SK-N-SH (cell line): Measurements from ENCODE around the gene MNX1. TPM values are rescaled to one million over a fixed set of nuclear protein-coding genes. Genes with fewer than 3 reads are reported as not detected.

Source experiments
- CTCF ChIA-PET: fragments of 300-600, 350-600 bp; formaldehyde crosslinking; extraction: SDS; loops from one replicate; lab custom pipeline; 2021; lab: Yijun Ruan, JAX
- POLR2A ChIA-PET: fragments of 350-600 bp; sonication (Branson Sonifier 250); formaldehyde crosslinking; extraction: SDS; loops from one replicate; lab custom pipeline; 2020; ENCODE audit warnings: antibody characterized with exemption, inconsistent platforms; lab: Yijun Ruan, JAX
- DNase-seq: peaks from one replicate; pipeline ENCODE4 v3.0.0; 2012
- H2AFZ ChIP-seq: fragments of 200-600 bp; sonication (generic); 2 replicates; pipeline ENCODE4 v1.8.1; 2016; ENCODE audit warnings: antibody characterized with exemption, mild to moderate bottlenecking, low read depth
- H3F3A ChIP-seq: fragments of 200-600 bp; sonication (generic); replicated peaks from 2 replicates; pipeline ENCODE3; 2016; ENCODE audit warnings: antibody characterized with exemption, mild to moderate bottlenecking; ENCODE audit not compliant: insufficient read depth
- H3K27ac ChIP-seq, 2 experiments: fragments of 200-500 bp in 1 of 2; fragments of 200-600 bp in 1 of 2; sonication (Bioruptor generic) in 1 of 2; sonication (generic), shearing (Covaris generic) in 1 of 2; 2 replicates each; pipeline versions ENCODE4 v1.5.1 to v1.6.1; 2014 to 2016; ENCODE audit warnings: low read depth in 2 of 2, inconsistent platforms in 1 of 2, low read length in 1 of 2, mild to moderate bottlenecking in 1 of 2, mixed read lengths in 1 of 2
- H3K27me3 ChIP-seq: fragments of 200-600 bp; sonication (generic), shearing (Covaris generic); 2 replicates; pipeline ENCODE4 v1.6.1; 2016; ENCODE audit warnings: mixed run types; ENCODE audit not compliant: insufficient read depth
- H3K36me3 ChIP-seq, 2 experiments: fragments of 200-500 bp in 1 of 2; fragments of 200-600 bp in 1 of 2; sonication (Bioruptor generic) in 1 of 2; sonication (generic) in 1 of 2; replicated peaks in 1 of 2; 2 replicates each; pipeline versions ENCODE3 to v1.5.1; 2014 to 2016; ENCODE audit warnings: low read length in 1 of 2, mild to moderate bottlenecking in 1 of 2; ENCODE audit not compliant: insufficient read depth in 2 of 2, control insufficient read depth in 1 of 2
- H3K4me1 ChIP-seq, 2 experiments: fragments of 200-500 bp in 1 of 2; fragments of 200-600 bp in 1 of 2; sonication (Bioruptor generic) in 1 of 2; sonication (generic), shearing (Covaris generic) in 1 of 2; 2 replicates each; pipeline versions ENCODE4 v1.5.1 to v1.6.1; 2014 to 2016; ENCODE audit warnings: low read depth in 1 of 2, low read length in 1 of 2, mixed run types in 1 of 2; ENCODE audit not compliant: insufficient read depth in 2 of 2, control insufficient read depth in 1 of 2
- H3K4me2 ChIP-seq: fragments of 200-600 bp; sonication (generic), shearing (Covaris generic); 2 replicates; pipeline ENCODE4 v1.6.1; 2017; ENCODE audit warnings: mixed run types
- H3K4me3 ChIP-seq, 2 experiments: fragments of 200-500 bp in 1 of 2; fragments of 200-600 bp in 1 of 2; sonication (Bioruptor generic) in 1 of 2; sonication (generic), shearing (Covaris generic) in 1 of 2; 2 replicates each; pipeline versions ENCODE4 v1.5.1 to v1.8.1; 2014 to 2016; ENCODE audit warnings: low read depth in 2 of 2, inconsistent platforms in 1 of 2, low read length in 1 of 2, mild to moderate bottlenecking in 1 of 2, mixed read lengths in 1 of 2, moderate library complexity in 1 of 2
- H3K79me2 ChIP-seq: fragments of 200-600 bp; sonication (generic); 2 replicates; pipeline ENCODE4 v1.8.1; 2017; ENCODE audit warnings: mild to moderate bottlenecking; ENCODE audit not compliant: insufficient read depth
- H3K9ac ChIP-seq: fragments of 200-600 bp; sonication (generic); 2 replicates; pipeline ENCODE4 v1.6.1; 2017; ENCODE audit warnings: mixed run types
- H3K9me2 ChIP-seq: fragments of 200-600 bp; sonication (generic); 2 replicates; pipeline ENCODE4 v1.6.1; 2017; ENCODE audit warnings: mixed run types
- H3K9me3 ChIP-seq: fragments of 200-600 bp; sonication (generic); 2 replicates; pipeline ENCODE4 v1.6.1; 2017; ENCODE audit warnings: mixed run types, mild to moderate bottlenecking, moderate library complexity
- H4K20me1 ChIP-seq: fragments of 200-600 bp; sonication (generic); 2 replicates; pipeline ENCODE4 v1.6.1; 2017; ENCODE audit warnings: mild to moderate bottlenecking, mixed run types; ENCODE audit not compliant: insufficient read depth
- CHD2 ChIP-seq: fragments of 150-350 bp; IDR thresholded peaks from 2 replicates; pipeline ENCODE4 v1.6.1; 2018; ENCODE audit warnings: low read length; ENCODE audit not compliant: partially characterized antibody
- EP300 ChIP-seq, 2 experiments: IDR thresholded peaks; 2 replicates each; pipeline versions ENCODE4 v1.4.0 to v1.6.1; 2012; ENCODE audit warnings: borderline replicate concordance in 1 of 2, low read depth in 1 of 2, low read length in 1 of 2
- EZH2phosphoT487 ChIP-seq: fragments of 200-600 bp; sonication (generic); IDR thresholded peaks from 2 replicates; pipeline ENCODE4 v1.6.1; 2017; ENCODE audit warnings: low read depth, mixed run types, mild to moderate bottlenecking, antibody characterized with exemption, moderate library complexity, borderline replicate concordance
- FOXJ3 ChIP-seq: sonication (generic); formaldehyde crosslinking; IDR thresholded peaks from 2 replicates; pipeline ENCODE4 v1.5.1; 2020; ENCODE audit warnings: mild to moderate bottlenecking, missing genetic modification reagents
- MEF2A ChIP-seq: IDR thresholded peaks from 2 replicates; pipeline ENCODE4 v1.4.0; 2012; ENCODE audit warnings: low read depth, borderline replicate concordance
- POLR2AphosphoS5 ChIP-seq: IDR thresholded peaks from 2 replicates; pipeline ENCODE4 v1.6.1; 2012; ENCODE audit warnings: low read depth, low read length
- SIN3A ChIP-seq: IDR thresholded peaks from 2 replicates; pipeline ENCODE4 v1.6.1; 2012; ENCODE audit warnings: low read depth, mild to moderate bottlenecking, low read length, moderate library complexity, borderline replicate concordance
- TAF1 ChIP-seq: IDR thresholded peaks from 2 replicates; pipeline ENCODE4 v1.6.1; 2012; ENCODE audit warnings: low read depth, mild to moderate bottlenecking, low read length, moderate library complexity, borderline replicate concordance
- YY1 ChIP-seq: IDR thresholded peaks from 2 replicates; pipeline ENCODE4 v1.4.0; 2012; ENCODE audit warnings: low read depth, mild to moderate bottlenecking
- WGBS: methylation state at CpG from one replicate; pipeline ENCODE4 v1.1.6; 2017; ENCODE audit warnings: low lambda C conversion rate; 5-methylcytosine and 5-hydroxymethylcytosine counted together
- polyA plus RNA-seq, 3 experiments: library from polyadenylated mRNA; depleted of rRNA; stranded (reverse); fragments of >200 nt; gene quantifications; 2 replicates each; pipeline ENCODE4 v1.2.3, GENCODE V29; 2012
- TF ChIP-seq, protein P1 (sequence below): fragments of 200-600 bp; sonication (generic); IDR thresholded peaks from 2 replicates; pipeline ENCODE4 v1.6.1; 2017; ENCODE audit warnings: antibody characterized with exemption, mild to moderate bottlenecking, moderate library complexity
- TF ChIP-seq, protein P2 (sequence below): IDR thresholded peaks from 2 replicates; pipeline ENCODE4 v1.6.1; 2012; ENCODE audit warnings: mild to moderate bottlenecking, low read depth, low read length, moderate library complexity
- TF ChIP-seq, protein P3 (sequence below): fragments of 150-350 bp; IDR thresholded peaks from 2 replicates; pipeline ENCODE4 v1.6.1; 2016; ENCODE audit warnings: mild to moderate bottlenecking, low read depth, low read length

Gene MNX1
- polyA plus RNA-seq, 1 of the 3 experiments (the other 2 are of a cell fraction) = not detected

DNA sequence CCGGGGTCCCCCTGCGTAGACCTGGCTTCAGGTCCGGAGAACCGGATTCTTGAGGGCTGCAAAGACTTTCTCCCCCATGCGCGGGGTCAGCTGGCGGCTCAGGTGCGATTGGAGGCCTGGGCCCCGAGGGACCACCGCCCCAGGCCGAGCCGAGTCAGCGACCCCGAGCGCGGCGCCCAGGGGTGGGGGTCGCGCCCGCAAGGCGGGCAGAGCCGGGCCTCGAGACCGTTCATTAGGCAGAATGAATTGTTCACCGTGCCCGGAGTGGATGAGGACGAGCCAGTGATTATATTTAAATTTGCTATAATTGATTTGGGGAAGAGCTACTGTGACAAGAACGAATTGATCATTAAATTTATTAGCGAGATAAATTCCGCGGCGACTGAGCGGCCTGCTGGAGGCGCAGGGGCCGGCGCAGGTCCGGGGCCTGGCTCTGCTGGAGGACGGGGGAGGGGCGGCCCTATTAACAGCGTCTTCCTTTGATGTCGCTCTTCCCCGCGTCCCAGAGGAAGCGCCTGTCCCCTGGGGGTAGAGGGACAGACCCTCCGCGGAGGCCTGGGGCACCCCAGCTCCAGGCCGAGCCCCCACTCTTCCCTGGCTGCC lies 7.5 kb downstream of the MNX1 start:
- Histone ChIP-seq H3K27ac (no peak overlapping the region), H3F3A (peaks cover 3% of the 10 kb centered on the region), H3K9ac (no peak overlapping the region), H3K9me2 (no peaks in the 10 kb centered on the region), H3K4me3 (no peak overlapping the region), H3K27me3 (peaks cover 98% of the 10 kb centered on the region), H4K20me1 (peaks cover 11% of the 10 kb centered on the region), H3K4me1 (peaks cover 10 to 15% of the 10 kb centered on the region in 2 experiments; a peak in 3 of 4 replicates), H3K36me3 (no peaks in the 10 kb centered on the region), H3K4me2 (no peak overlapping the region), H3K9me3 (no peaks in the 10 kb centered on the region), H3K79me2 (no peaks in the 10 kb centered on the region), H2AFZ (no peak overlapping the region)
- ChIA-PET CTCF (interaction anchor here (0.9 to 1.8 kb wide), 6 partner anchors 9 to 270 kb away, joined by 3 to 4 read pairs (median 4); no protein-coding TSS in a partner anchor), POLR2A (no interaction called here)
- peak; percentile 77 for DNase-seq
- 25% methylated on average over 45 of the region's 47 CpGs for WGBS
- TF ChIP-seq EZH2phosphoT487 = peak; percentile 23; the same call in 1 of the 2 replicates
- TF ChIP-seq FOXJ3 (CRISPR knock-in tag) = no peak
- TF ChIP-seq TAF1 = no peak

DNA sequence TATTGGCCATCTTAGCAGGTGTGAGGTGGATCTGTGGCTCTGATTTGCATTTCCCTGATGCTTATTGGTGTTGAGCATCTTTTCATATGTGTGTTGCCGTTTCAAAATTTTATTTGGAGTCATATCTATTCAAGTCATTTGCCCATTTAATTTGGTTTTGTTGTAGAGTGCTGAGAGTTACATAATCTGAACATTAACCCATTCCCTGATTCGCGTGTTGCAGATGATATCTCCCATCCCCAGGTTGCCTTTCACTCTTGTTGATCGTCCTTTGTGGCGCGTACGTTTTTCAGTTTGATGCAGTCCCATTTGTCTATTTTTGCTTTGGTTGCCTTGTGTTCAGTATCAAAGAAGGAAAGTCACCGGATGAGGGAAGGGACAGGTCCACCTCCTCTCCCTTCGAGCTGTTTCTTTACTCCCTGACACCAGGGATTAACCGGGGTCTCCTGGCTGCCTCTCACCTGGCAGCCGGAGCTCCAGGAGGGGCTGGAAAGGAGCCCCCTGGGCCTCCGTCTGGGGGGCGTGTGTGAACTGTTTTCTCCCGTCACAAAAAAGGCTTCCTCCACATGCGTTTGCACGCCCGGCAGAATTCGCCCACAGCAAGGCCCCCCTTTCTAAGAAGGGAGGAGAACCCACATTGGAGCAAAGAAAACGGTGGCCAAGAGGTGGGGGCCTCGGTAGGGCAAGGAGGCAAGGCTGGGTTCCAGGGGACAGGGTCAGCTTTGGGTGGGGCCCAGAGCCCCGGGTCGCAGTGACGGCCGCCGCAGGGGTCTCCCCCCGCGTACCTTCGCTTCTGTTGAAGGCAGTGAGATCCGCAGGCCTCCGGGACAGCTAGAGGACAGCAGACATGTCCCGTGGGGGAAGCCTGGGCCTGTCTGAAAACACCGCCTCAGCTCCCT lies 8.3 kb downstream of the MNX1 start:
- Histone ChIP-seq H3K4me3 (no peak overlapping the region), H2AFZ (no peak overlapping the region), H4K20me1 (peaks cover 11% of the 10 kb centered on the region), H3K4me2 (no peak overlapping the region), H3K27ac (no peak overlapping the region), H3K27me3 (peaks cover 98% of the 10 kb centered on the region), H3K4me1 (peaks cover 10 to 15% of the 10 kb centered on the region in 2 experiments; a peak in 3 of 4 replicates), H3K36me3 (no peaks in the 10 kb centered on the region), H3F3A (peaks cover 3% of the 10 kb centered on the region), H3K9ac (no peak overlapping the region), H3K79me2 (no peaks in the 10 kb centered on the region), H3K9me2 (no peaks in the 10 kb centered on the region), H3K9me3 (no peaks in the 10 kb centered on the region)
- peak; percentile 51 for DNase-seq
- WGBS = 13% methylated on average over 32 of the region's 32 CpGs
- ChIA-PET CTCF (interaction anchor here (0.9 to 1.6 kb wide), 6 partner anchors 9 to 271 kb away, joined by 3 to 4 read pairs (median 4); no protein-coding TSS in a partner anchor), POLR2A (no interaction called here)
- no peak for TF ChIP-seq FOXJ3 (CRISPR knock-in tag)
- TF ChIP-seq EP300 (IDR thresholded peaks at IDR 0.05; ENCODE audit: borderline replicate concordance in 1 of 2, low read depth in 1 of 2, low read length in 1 of 2) = no peak
- no peak for TF ChIP-seq POLR2AphosphoS5
- TF ChIP-seq SIN3A = no peak
- no peak for TF ChIP-seq CHD2
- TF ChIP-seq, protein P1, sequence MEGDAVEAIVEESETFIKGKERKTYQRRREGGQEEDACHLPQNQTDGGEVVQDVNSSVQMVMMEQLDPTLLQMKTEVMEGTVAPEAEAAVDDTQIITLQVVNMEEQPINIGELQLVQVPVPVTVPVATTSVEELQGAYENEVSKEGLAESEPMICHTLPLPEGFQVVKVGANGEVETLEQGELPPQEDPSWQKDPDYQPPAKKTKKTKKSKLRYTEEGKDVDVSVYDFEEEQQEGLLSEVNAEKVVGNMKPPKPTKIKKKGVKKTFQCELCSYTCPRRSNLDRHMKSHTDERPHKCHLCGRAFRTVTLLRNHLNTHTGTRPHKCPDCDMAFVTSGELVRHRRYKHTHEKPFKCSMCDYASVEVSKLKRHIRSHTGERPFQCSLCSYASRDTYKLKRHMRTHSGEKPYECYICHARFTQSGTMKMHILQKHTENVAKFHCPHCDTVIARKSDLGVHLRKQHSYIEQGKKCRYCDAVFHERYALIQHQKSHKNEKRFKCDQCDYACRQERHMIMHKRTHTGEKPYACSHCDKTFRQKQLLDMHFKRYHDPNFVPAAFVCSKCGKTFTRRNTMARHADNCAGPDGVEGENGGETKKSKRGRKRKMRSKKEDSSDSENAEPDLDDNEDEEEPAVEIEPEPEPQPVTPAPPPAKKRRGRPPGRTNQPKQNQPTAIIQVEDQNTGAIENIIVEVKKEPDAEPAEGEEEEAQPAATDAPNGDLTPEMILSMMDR = no peak
- TF ChIP-seq YY1 = no peak
- TF ChIP-seq, protein P2, sequence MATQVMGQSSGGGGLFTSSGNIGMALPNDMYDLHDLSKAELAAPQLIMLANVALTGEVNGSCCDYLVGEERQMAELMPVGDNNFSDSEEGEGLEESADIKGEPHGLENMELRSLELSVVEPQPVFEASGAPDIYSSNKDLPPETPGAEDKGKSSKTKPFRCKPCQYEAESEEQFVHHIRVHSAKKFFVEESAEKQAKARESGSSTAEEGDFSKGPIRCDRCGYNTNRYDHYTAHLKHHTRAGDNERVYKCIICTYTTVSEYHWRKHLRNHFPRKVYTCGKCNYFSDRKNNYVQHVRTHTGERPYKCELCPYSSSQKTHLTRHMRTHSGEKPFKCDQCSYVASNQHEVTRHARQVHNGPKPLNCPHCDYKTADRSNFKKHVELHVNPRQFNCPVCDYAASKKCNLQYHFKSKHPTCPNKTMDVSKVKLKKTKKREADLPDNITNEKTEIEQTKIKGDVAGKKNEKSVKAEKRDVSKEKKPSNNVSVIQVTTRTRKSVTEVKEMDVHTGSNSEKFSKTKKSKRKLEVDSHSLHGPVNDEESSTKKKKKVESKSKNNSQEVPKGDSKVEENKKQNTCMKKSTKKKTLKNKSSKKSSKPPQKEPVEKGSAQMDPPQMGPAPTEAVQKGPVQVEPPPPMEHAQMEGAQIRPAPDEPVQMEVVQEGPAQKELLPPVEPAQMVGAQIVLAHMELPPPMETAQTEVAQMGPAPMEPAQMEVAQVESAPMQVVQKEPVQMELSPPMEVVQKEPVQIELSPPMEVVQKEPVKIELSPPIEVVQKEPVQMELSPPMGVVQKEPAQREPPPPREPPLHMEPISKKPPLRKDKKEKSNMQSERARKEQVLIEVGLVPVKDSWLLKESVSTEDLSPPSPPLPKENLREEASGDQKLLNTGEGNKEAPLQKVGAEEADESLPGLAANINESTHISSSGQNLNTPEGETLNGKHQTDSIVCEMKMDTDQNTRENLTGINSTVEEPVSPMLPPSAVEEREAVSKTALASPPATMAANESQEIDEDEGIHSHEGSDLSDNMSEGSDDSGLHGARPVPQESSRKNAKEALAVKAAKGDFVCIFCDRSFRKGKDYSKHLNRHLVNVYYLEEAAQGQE = no peak
- TF ChIP-seq, protein P3, sequence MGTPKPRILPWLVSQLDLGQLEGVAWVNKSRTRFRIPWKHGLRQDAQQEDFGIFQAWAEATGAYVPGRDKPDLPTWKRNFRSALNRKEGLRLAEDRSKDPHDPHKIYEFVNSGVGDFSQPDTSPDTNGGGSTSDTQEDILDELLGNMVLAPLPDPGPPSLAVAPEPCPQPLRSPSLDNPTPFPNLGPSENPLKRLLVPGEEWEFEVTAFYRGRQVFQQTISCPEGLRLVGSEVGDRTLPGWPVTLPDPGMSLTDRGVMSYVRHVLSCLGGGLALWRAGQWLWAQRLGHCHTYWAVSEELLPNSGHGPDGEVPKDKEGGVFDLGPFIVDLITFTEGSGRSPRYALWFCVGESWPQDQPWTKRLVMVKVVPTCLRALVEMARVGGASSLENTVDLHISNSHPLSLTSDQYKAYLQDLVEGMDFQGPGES = no peak
- no peak for TF ChIP-seq MEF2A
